OCI-LY1 (cell line): ENCODE results near the gene CELF4.

Experiments used
- H2AFZ ChIP-seq: fragments of 200-600 bp; sonication (generic), shearing (Covaris generic); 2 replicates; pipeline ENCODE4 v1.6.0; 2014; ENCODE audit warnings: antibody characterized with exemption, mild to moderate bottlenecking, low read length
- H3F3A ChIP-seq: fragments of 200-600 bp; sonication (generic), shearing (Covaris generic); 2 replicates; pipeline ENCODE4 v1.6.0; 2014; ENCODE audit warnings: mild to moderate bottlenecking, antibody characterized with exemption, low read length, moderate library complexity; ENCODE audit not compliant: insufficient read depth
- H3K27ac ChIP-seq: fragments of 200-600 bp; sonication (generic); 2 replicates; pipeline ENCODE4 v1.5.1; 2014; ENCODE audit warnings: low read length, mixed run types, mild to moderate bottlenecking, low read depth; ENCODE audit not compliant: poor library complexity, severe bottlenecking
- H3K27me3 ChIP-seq: fragments of 200-600 bp; sonication (generic); 2 replicates; pipeline ENCODE4 v1.6.0; 2014; ENCODE audit warnings: antibody characterized with exemption, mild to moderate bottlenecking, low read length, moderate library complexity; ENCODE audit not compliant: insufficient read depth
- H3K36me3 ChIP-seq: fragments of 200-600 bp; sonication (generic); 2 replicates; pipeline ENCODE4 v1.6.1; 2014; ENCODE audit warnings: mild to moderate bottlenecking, antibody characterized with exemption, low read length, moderate library complexity, mixed read lengths; ENCODE audit not compliant: insufficient read depth
- H3K4me1 ChIP-seq: fragments of 200-600 bp; sonication (generic); 2 replicates; pipeline ENCODE4 v1.5.1; 2014; ENCODE audit warnings: mild to moderate bottlenecking, low read length, moderate library complexity; ENCODE audit not compliant: insufficient read depth, severe bottlenecking
- H3K4me2 ChIP-seq: fragments of 200-600 bp; sonication (generic), shearing (Covaris generic); 2 replicates; pipeline ENCODE4 v1.6.1; 2014; ENCODE audit warnings: low read length
- H3K4me3 ChIP-seq: fragments of 200-600 bp; sonication (generic); 2 replicates; pipeline ENCODE4 v1.5.1; 2014; ENCODE audit warnings: low read length, low read depth, mild to moderate bottlenecking, mixed read lengths; ENCODE audit not compliant: poor library complexity, severe bottlenecking
- H3K79me2 ChIP-seq: fragments of 200-600 bp; shearing (Covaris generic); 2 replicates; pipeline ENCODE4 v1.6.1; 2016; ENCODE audit warnings: mixed run types, low read length, mixed read lengths; ENCODE audit not compliant: insufficient read depth
- H3K9ac ChIP-seq: fragments of 200-600 bp; sonication (generic), shearing (Covaris generic); 2 replicates; pipeline ENCODE4 v1.6.1; 2014; ENCODE audit warnings: mild to moderate bottlenecking, low read length, mixed read lengths
- H3K9me2 ChIP-seq: fragments of 200-600 bp; sonication (generic), shearing (Covaris generic); 2 replicates; pipeline ENCODE4 v1.6.1; 2014; ENCODE audit warnings: low read depth, mild to moderate bottlenecking, low read length, mixed read lengths
- H3K9me3 ChIP-seq: fragments of 200-600 bp; shearing (Covaris generic); 2 replicates; pipeline ENCODE4 v1.6.1; 2014; ENCODE audit warnings: low read length, mixed read lengths
- H4K20me1 ChIP-seq: fragments of 200-600 bp; sonication (generic), shearing (Covaris generic); 2 replicates; pipeline ENCODE4 v1.6.0; 2016; ENCODE audit warnings: mild to moderate bottlenecking, low read length; ENCODE audit not compliant: insufficient read depth
- EZH2 ChIP-seq: fragments of 200-600 bp; sonication (generic), shearing (Covaris generic); IDR thresholded peaks from 2 replicates; pipeline ENCODE4 v1.8.0; 2017; ENCODE audit warnings: borderline replicate concordance, mixed run types, mild to moderate bottlenecking, antibody characterized with exemption, low read length, moderate library complexity, mixed read lengths
- TF ChIP-seq, protein P1 (sequence below): fragments of 200-600 bp; sonication (generic), shearing (Covaris generic); IDR thresholded peaks from 2 replicates; pipeline ENCODE4 v1.5.1; 2017; ENCODE audit warnings: mild to moderate bottlenecking, antibody characterized with exemption, low read length, moderate library complexity, mixed read lengths

The CELF4 gene

DNA sequence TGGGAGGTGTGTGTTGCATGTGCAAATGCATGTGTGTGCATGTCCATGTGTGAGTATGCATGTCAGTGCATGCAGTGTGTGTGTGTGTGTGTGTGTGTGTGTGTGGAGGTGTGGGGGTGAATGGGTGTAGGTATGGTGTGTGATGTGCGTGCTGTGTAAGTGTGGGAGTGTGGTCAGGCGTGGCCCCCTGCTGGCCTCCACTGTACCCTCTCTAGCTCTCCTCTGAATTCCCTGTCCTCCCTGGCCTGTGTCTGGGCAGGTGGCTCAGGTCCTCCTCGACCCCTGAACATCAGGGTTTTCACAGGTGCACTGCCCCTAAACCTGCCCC lies 230.2 kb downstream of the CELF4 start:
- H4K20me1 ChIP-seq: no peaks in the 10 kb centered on the region
- no peaks in the 10 kb centered on the region for H3K9me3 ChIP-seq
- H3K27ac ChIP-seq: no peak overlapping the region
- no peak overlapping the region for H3K4me3 ChIP-seq
- TF ChIP-seq, protein P1, sequence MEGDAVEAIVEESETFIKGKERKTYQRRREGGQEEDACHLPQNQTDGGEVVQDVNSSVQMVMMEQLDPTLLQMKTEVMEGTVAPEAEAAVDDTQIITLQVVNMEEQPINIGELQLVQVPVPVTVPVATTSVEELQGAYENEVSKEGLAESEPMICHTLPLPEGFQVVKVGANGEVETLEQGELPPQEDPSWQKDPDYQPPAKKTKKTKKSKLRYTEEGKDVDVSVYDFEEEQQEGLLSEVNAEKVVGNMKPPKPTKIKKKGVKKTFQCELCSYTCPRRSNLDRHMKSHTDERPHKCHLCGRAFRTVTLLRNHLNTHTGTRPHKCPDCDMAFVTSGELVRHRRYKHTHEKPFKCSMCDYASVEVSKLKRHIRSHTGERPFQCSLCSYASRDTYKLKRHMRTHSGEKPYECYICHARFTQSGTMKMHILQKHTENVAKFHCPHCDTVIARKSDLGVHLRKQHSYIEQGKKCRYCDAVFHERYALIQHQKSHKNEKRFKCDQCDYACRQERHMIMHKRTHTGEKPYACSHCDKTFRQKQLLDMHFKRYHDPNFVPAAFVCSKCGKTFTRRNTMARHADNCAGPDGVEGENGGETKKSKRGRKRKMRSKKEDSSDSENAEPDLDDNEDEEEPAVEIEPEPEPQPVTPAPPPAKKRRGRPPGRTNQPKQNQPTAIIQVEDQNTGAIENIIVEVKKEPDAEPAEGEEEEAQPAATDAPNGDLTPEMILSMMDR: no peak
- TF ChIP-seq EZH2: no peak
- no peaks in the 10 kb centered on the region for H3F3A ChIP-seq
- H3K9ac ChIP-seq: no peak overlapping the region
- no peak overlapping the region for H3K4me2 ChIP-seq
- no peaks in the 10 kb centered on the region for H3K4me1 ChIP-seq
- H3K27me3 ChIP-seq: no peaks in the 10 kb centered on the region
- H3K9me2 ChIP-seq: no peaks in the 10 kb centered on the region
- H3K79me2 ChIP-seq: no peaks in the 10 kb centered on the region
- H3K36me3 ChIP-seq: no peaks in the 10 kb centered on the region
- H2AFZ ChIP-seq: no peak overlapping the region

DNA sequence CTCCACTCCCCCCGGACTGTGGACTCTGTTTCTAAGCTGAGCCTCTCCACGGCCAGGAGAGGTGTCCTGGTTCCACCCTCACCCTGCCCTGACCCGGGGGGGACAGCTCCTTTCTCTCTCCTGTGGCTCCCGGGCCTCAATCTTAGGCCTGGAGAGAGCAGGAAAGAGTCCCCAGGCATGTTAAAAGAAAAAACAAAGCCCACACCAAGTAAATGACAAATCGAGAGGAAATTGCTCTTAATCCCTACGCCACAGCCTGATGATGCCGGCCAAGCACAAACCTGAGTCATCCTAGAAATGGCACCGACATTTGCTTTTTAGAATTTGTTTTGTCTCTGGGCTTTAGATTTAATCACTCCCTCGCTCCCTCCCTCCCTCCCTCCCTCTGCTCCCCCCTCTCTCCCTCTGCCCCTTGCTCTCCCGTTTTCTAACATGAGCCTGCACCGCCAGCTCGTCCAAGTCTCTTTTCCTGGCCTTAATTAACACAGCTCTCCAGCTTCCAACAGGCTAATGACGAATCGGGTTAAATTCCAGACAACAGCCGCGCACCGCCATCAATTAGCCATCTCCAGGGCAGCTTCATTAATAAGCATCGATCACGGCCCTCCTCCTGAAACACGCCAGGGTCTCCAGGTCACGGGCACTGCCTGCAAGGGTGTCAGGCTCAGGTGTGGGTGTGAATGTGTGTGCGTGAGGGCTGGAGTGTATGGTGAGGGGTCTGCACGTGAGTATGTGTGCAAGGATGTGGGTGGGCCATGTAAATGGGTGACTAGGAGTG lies 230.8 kb downstream of the CELF4 start:
- Histone ChIP-seq H3K27ac (no peak overlapping the region), H3K9ac (no peak overlapping the region), H3K9me2 (no peaks in the 10 kb centered on the region), H3K27me3 (no peaks in the 10 kb centered on the region), H3K36me3 (no peaks in the 10 kb centered on the region), H4K20me1 (no peaks in the 10 kb centered on the region), H3F3A (no peaks in the 10 kb centered on the region), H3K4me3 (no peak overlapping the region), H3K79me2 (no peaks in the 10 kb centered on the region), H3K4me1 (no peaks in the 10 kb centered on the region), H3K4me2 (no peak overlapping the region), H2AFZ (no peak overlapping the region), H3K9me3 (no peaks in the 10 kb centered on the region)
- TF ChIP-seq EZH2: no peak
- TF ChIP-seq, protein P1: no peak

DNA sequence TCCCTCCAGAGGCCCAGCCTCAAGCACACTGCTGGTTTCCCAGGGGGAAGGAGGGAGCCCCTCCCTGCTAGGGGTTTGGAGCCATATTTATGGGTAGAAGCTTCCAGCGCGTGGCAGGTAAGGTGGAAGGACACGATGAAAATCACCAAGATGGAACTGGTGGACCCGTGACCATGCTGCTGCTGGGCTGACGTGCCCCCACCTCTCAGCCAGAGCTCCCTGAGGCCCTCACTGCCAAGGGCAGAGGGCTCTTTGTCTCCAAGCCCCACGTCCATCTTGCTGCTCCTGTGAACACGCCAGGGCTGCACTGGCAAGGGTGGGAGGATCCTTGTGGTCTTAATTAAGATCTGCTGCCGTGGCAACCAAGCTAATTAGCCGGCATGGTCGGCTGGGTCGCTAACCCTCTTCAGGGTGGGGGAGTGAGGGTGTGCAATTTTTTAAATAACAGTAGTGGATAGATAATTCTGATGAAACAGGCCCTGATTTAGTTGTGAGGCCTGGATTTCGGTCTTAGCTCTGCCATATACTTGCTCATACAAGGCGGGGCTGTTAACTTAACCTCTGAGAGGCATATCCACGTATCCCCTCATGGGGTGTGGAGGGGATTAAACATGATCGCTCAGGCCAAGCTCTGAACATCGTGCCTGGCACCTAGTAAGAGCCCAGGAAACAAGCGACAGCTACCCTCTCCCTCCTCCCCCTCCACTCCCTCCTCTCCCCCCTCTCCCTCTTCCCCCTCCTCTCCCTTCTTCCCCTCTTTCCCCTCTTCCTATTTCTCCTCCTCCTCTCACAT lies 232.8 kb downstream of the CELF4 start:
- no peaks in the 10 kb centered on the region for H4K20me1 ChIP-seq
- H3K27ac ChIP-seq: no peak overlapping the region
- H3K4me1 ChIP-seq: no peaks in the 10 kb centered on the region
- TF ChIP-seq, protein P1: no peak
- TF ChIP-seq EZH2: no peak
- no peaks in the 10 kb centered on the region for H3K9me3 ChIP-seq
- H2AFZ ChIP-seq: no peak overlapping the region
- H3K27me3 ChIP-seq: no peaks in the 10 kb centered on the region
- H3K9me2 ChIP-seq: no peaks in the 10 kb centered on the region
- no peaks in the 10 kb centered on the region for H3K36me3 ChIP-seq
- no peak overlapping the region for H3K4me3 ChIP-seq
- no peaks in the 10 kb centered on the region for H3K79me2 ChIP-seq
- no peak overlapping the region for H3K4me2 ChIP-seq
- no peak overlapping the region for H3K9ac ChIP-seq
- H3F3A ChIP-seq: no peaks in the 10 kb centered on the region
